Cerebellar nuclear complex (tissue), 1 donor: ENCODE results near the gene LATS2.

Experiments
- DNase-seq, 2 experiments: peaks; one replicate each; lab custom pipeline; 2025; lab: John Stamatoyannopoulos, UW

LATS2 gene

GRCh38 chr13:21018220-21018619, 43.2 kb downstream of the LATS2 start:
- DNase-seq, result no peak

GRCh38 chr13:21016487-21016886, 44.9 kb downstream of the LATS2 start:
- DNase-seq, result no peak

DNA sequence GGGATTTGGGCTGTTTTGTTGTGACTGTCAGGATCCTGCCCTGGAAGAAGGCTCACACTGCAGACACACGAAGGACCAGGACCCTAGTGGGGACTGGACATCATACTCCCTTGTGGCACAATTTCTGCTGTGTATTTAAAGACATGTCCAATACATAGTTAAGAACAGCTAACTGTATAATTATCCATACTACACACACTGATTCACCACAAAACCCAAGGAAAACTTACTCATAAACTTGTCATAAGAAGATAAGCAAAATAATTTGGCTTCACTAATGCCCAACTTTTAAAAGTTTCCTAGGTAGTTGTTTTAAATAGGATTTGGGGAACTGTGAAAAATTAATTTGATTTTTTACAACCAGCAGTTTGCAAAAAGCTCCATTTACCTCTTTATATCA, 46.1 kb downstream of the LATS2 start:
- DNase-seq, result no peak

- DNase-seq, result peak in 1 of 2 experiments; percentile 56
These were observed 46.8 kb downstream of the LATS2 start for GRCh38 chr13:21014502-21015170.

- DNase-seq, result no peak
These were observed 47.3 kb downstream of the LATS2 start for GRCh38 chr13:21014139-21014501.

DNA sequence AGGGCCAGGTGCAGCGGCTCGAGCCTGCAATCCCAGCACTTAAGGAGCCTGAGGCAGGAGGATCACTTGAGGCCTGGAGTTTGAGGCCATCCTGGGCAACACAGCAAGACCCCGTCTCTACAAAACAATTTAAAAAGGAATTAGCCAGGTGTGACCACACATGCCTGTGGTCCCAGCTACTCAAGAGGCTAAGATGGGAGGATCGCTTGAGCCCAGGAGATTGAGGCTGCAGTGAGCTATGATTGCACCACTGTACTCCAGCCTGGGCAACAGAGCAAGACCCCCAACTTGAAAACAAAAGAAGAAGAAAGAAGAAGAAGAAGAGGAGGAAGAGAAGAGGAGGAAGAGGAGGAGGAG, 47.7 kb downstream of the LATS2 start:
- DNase-seq, result no peak

DNA sequence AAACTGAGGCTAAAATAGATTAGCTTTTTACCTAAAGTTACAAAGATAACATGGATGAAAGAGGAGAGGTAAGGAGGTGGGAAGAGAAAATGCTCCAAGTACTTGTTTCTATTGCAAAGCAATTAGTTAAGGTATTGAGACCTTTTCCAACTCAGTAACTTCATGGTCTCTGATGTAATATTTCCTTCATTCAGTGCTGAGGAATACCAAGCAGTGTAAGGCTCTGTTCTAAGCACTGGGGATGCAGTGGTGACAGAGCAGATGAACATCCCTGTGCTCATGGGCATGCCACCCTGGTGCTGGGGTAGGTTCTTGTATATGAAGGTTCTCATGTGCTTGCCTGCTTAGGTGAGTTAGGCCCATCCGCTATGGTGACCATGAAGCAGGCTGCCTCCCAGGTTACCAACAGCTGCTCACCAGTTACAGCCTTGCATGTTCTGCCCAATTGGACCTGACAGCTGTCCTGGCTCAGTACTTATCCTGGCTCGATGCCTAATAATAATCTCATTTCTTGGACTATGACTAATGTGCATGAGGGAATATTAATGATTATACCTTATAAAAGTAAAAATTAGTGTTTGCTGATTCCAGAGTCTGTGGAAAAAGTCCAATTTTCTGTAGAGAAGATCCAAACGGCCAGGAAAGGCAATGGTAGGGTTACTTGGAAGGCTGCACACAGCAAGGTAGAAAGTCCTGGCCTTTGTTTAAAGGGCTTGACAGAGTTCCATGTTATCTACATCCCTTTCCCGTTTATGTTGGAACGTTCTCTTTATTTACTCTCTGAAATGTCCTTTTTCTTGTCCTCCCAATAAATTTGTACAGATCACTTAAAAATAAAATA, 48.3 kb downstream of the LATS2 start:
- no peak for DNase-seq

GRCh38 chr13:21012211-21012610, 49.2 kb downstream of the LATS2 start:
- DNase-seq, result no peak

- no peak for DNase-seq
These were observed 50.0 kb downstream of the LATS2 start for GRCh38 chr13:21011378-21011777.

- no peak for DNase-seq
These were observed 50.8 kb downstream of the LATS2 start for GRCh38 chr13:21010621-21011020.

DNA sequence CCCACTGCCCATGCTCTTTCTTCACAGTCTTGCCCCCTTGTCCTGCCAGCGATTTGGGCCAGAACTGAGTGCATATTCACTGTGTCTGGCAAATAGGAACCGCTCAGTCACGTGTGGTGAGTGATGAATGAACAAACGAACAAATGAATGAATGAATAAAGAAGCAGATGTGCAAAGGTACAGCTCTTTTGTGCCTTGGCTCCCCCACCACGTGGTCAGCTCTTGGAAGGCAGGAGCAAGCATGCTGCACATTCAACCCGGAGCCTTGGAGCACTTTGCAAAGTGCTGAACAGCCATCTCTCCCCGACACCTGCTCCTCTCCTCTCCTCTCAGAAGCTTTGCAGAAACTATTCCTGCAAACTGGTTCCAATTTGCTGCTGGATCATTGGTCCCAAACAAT, 52.4 kb downstream of the LATS2 start:
- peak in 1 of 2 experiments; percentile 5 for DNase-seq

GRCh38 chr13:21008026-21008425, 53.4 kb downstream of the LATS2 start:
- no peak for DNase-seq

DNA sequence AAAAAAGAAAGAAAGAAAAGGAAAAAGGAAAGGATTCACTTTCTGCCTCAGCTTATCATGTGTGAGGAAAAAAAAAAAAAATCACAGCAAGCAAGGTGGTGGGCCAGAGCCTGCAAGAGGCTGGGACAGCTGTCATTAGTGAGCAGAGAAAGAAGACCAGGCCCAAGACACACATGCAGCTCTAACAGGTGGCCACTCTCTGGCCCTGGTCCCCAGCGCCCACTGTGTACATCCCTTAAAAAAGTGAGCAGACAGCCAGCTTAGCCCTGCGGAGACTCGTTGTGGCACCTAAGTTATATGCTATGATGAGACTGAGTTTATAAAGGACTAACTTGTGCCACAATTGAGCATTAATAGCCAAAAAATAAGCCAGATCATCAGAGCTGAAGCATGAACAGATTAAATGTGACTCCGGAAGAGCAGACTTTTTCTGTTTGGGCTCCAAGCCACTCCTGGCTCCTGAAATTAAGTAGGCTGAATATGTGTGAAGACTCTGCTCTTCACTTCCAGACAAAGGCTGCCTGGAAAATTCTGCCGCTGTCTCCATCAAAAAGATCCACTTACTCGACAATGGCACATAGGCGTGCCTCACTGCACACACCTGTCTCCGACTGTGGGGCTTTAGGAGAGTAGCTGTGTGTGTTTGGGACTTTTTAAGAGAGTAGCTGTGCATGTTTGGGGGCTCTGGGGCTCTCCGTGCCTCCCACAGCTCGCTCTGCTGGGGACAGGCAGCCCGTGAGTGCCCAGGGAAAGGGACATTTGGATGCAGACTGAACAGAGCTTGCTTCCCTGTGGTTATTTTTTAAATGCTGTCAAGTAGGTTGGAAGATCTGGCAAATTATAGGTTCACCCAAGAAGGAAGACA, 55.0 kb downstream of the LATS2 start:
- no peak for DNase-seq

DNA sequence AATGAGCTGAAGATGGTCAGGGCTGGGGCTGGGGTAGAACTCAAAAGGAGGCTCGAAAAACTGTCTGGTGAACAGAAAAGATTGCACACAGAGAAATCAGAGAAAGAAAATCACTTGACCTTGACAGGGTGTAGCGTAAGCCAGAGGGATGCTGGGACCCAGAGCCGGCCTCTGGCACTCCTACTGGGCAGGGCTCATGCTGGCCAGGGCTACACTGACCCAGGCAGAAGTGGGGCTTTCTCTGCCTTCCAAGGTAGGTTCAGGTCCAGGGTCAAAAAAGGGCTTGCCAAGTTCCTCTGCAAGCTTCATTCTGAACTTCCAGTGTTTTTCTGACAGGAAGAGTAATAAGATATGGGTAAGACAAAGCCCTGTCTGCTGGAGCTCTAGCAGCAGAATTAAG, 56.2 kb downstream of the LATS2 start:
- no peak for DNase-seq

DNA sequence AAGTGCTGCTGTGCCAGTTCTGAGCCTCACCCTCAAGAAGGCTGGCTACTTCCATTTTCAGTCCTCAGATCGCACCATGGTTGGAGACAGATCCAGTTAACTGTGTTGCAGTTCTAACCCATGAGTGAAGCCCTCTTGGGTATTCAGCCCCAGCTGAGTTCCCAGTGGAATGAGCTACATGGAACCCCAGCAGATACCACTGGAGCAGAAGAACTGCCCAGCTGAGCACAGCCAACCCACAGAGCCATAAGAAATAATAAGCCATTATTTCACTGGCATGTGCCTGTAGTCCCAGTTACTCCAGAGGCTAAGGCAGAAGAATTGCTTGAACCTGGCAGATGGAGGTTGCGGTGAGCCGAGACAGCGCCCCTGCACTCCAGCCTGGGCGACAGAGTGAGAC, 59.9 kb downstream of the LATS2 start:
- DNase-seq, result no peak

- no peak for DNase-seq
These were observed 60.7 kb downstream of the LATS2 start for GRCh38 chr13:21000647-21001046.

GRCh38 chr13:20998649-20999415, 62.6 kb downstream of the LATS2 start:
- no peak for DNase-seq

GRCh38 chr13:20997301-20998161, 63.9 kb downstream of the LATS2 start:
- no peak for DNase-seq

GRCh38 chr13:20995245-20995838, 66.0 kb downstream of the LATS2 start:
- no peak for DNase-seq

- DNase-seq, result no peak
These were observed 67.0 kb downstream of the LATS2 start for GRCh38 chr13:20994441-20994821.
